ENCODE measurements around the gene TFR2. TPM values are rescaled to one million over a fixed set of nuclear protein-coding genes. Genes with fewer than 3 reads are reported as not detected.

The TFR2 gene
- total RNA-seq, 1 experiment from 2014 or later, result 0.29 TPM

DNA sequence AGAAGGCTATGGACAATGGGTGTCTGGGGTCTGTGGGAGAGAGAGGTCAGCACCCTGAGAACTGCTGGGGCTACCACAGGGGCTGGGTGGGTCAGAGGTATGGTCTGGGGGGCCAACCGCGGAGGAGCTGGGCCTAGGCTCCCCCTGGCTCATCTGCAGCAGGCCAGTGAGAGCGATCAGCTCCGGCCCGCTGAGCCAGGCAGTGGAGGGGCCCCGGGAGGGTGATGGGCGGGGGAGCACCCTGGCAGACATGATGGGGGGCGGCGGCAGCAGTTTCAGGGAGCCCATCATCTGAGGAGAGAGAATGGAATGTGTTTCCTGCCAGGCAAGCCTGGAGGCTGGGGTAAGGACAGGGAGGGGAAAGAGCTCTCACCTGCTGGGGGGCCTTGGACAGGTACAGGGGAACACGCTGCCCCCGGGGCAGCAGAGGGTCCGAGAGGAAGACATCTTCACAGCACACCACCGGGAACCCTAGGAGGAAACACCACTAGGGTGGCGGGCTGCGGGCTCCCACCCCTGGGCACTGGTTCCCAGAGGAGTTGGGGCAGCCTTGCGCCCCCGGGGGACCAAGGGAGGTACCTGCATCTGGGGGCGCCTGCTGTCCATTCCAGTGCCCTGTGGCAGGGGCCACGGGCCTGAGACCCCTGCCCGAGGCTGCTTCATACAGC is 68.9 kb downstream of the TFR2 start:
- in situ Hi-C loops (cut with HindIII; ENCODE audit: low pct_unique_long_range_greater_than_20kb, low sequenced_read_pairs), result no loop called here

DNA sequence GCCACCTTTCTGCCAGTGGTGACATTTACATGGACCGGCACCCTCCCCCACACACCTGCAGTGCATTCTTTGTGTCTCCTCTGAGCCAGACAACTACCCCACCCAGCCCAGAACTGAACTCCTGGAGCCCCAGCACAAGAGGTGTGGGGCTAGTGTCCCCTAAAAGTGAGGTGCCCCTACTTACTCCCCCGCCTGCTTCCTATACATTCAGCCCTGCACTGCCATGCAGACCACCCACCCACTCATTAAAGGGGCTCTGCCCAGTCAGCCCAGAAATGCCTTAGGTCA is 69.6 kb downstream of the TFR2 start:
- no peak for DNase-seq (ENCODE audit: low read depth, low spot score)
- in situ Hi-C loops (cut with HindIII; ENCODE audit: low pct_unique_long_range_greater_than_20kb, low sequenced_read_pairs), result no loop called here

More for the DNA sequence above, 68.9 kb downstream of the TFR2 start:
- no peak for DNase-seq (ENCODE audit: low read depth, low spot score)

DNA sequence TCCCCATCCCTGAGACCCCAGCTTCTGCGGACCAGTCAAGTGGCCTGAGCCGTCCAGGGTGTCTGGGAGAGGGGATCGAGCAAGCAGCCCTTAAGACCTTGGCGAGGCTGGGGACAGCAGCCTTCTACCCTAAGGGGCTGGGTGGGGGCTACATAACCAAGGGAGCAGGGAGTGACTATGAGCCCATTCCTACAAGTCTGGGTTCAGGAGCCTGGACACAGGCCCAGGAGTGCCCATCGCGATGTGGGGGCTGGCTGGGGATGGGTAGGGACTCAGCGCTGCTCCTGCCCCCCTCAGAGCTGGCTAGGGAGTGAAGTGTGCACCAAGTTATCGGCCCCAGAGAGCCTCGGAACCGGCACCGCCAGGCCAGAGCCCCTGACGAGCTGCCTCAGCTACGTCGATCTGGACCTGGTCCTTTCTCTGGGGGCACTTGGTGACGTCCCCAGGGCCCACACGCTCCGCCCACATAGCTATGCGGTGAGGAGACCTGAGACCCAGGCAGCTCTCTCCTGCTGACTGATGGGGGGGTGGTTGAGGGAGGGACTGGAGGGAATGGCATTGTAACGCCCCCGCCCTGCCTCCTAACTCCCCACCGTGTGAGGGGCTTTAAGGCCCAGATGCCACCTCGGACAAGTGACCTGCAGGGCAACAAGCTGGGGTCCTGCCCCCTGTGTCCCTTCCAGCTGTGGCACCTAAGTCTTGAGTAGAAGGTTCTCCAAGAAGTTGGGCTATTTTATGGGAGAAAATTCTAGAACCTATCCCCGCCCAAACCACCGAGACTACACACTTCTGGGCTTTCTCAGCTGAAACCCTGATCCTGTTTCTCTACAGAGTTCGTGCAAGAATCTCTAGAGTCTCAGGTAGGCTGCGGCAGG is 70.2 kb downstream of the TFR2 start:
- in situ Hi-C loops (cut with HindIII; ENCODE audit: low pct_unique_long_range_greater_than_20kb, low sequenced_read_pairs), result no loop called here
- no peak for DNase-seq (ENCODE audit: low read depth, low spot score)

Small RNA genes within 50 kb of the gene (small RNA-seq; reads per million reads assigned to genes)
- gene SAP25, result 0 to 0.19 reads per million in 2 experiments

Other genes with a start within 250 kb of the TFR2 start
- gene ZCWPW1, start 212.8 kb downstream of the TFR2 start, total RNA-seq (2014; rRNA removed; shearing (Covaris generic)), result 4.5 and 4.7 TPM in 2 replicates
- 48.2 and 53.5 TPM in 2 replicates for gene MEPCE, start 211.7 kb downstream of the TFR2 start, total RNA-seq (2014; rRNA removed; shearing (Covaris generic))
- gene PPP1R35, start 205.1 kb downstream of the TFR2 start, total RNA-seq (2014; rRNA removed; shearing (Covaris generic)), result 27.6 and 28.4 TPM in 2 replicates
- not detected in 2 replicates for gene SPACDR, start 177.3 kb downstream of the TFR2 start, total RNA-seq (2014; rRNA removed; shearing (Covaris generic))
- gene TSC22D4, start 162.3 kb downstream of the TFR2 start, total RNA-seq (2014; rRNA removed; shearing (Covaris generic)), result 64.3 and 67.0 TPM in 2 replicates
- gene NYAP1, start 157.6 kb downstream of the TFR2 start, total RNA-seq (2014; rRNA removed; shearing (Covaris generic)), result 0.53 and 0.61 TPM in 2 replicates
- 16.4 and 18.1 TPM in 2 replicates for gene AGFG2, start 102.3 kb downstream of the TFR2 start, total RNA-seq (2014; rRNA removed; shearing (Covaris generic))
- 0.21 and 0.48 TPM in 2 replicates for gene SAP25, start 67.7 kb downstream of the TFR2 start, total RNA-seq (2014; rRNA removed; shearing (Covaris generic))
- 4.6 and 5.5 TPM in 2 replicates for gene LRCH4, start 55.4 kb downstream of the TFR2 start, total RNA-seq (2014; rRNA removed; shearing (Covaris generic))
- 0.13 and 0.55 TPM in 2 replicates for gene FBXO24, start 55.2 kb downstream of the TFR2 start, total RNA-seq (2014; rRNA removed; shearing (Covaris generic))
- 0.59 and 1.1 TPM in 2 replicates for gene PCOLCE, start 39.2 kb downstream of the TFR2 start, total RNA-seq (2014; rRNA removed; shearing (Covaris generic))
- gene MOSPD3, start 29.0 kb downstream of the TFR2 start, total RNA-seq (2014; rRNA removed; shearing (Covaris generic)), result 14.0 and 16.7 TPM in 2 replicates
- not detected in 2 replicates for gene ACTL6B, start 14.9 kb upstream of the TFR2 start, total RNA-seq (2014; rRNA removed; shearing (Covaris generic))
- 43.7 and 47.7 TPM in 2 replicates for gene GNB2, start 32.2 kb upstream of the TFR2 start, total RNA-seq (2014; rRNA removed; shearing (Covaris generic))
- 21.8 and 22.1 TPM in 2 replicates for gene GIGYF1, start 52.7 kb upstream of the TFR2 start, total RNA-seq (2014; rRNA removed; shearing (Covaris generic))
- 79.2 and 94.4 TPM in 2 replicates for gene POP7, start 64.6 kb upstream of the TFR2 start, total RNA-seq (2014; rRNA removed; shearing (Covaris generic))
- gene EPO, start 78.9 kb upstream of the TFR2 start, total RNA-seq (2014; rRNA removed; shearing (Covaris generic)), result 0.29 TPM in 1 of 2 replicates, not detected in the other
- not detected in 2 replicates for gene ZAN, start 92.0 kb upstream of the TFR2 start, total RNA-seq (2014; rRNA removed; shearing (Covaris generic))
- 37.3 and 45.2 TPM in 2 replicates for gene EPHB4, start 186.0 kb upstream of the TFR2 start, total RNA-seq (2014; rRNA removed; shearing (Covaris generic))
- gene SLC12A9, start 211.2 kb upstream of the TFR2 start, total RNA-seq (2014; rRNA removed; shearing (Covaris generic)), result 13.1 and 16.6 TPM in 2 replicates
- gene TRIP6, start 225.8 kb upstream of the TFR2 start, total RNA-seq (2014; rRNA removed; shearing (Covaris generic)), result 107 and 109 TPM in 2 replicates
- 42.2 and 49.8 TPM in 2 replicates for gene SRRT, start 233.6 kb upstream of the TFR2 start, total RNA-seq (2014; rRNA removed; shearing (Covaris generic))
- gene UFSP1, start 248.2 kb upstream of the TFR2 start, total RNA-seq (2014; rRNA removed; shearing (Covaris generic)), result 14.2 and 14.5 TPM in 2 replicates